Inflammatory macrophage treated with lipopolysaccharide for 4 hours (primary cell): Measurements from ENCODE around the gene NOP9.

Experiments used
- DNase-seq: peaks from one replicate; pipeline ENCODE4 v3.0.0-alpha.2; 2020

The NOP9 gene

GRCh38 chr14:24356208-24356607 is 56.6 kb downstream of the NOP9 start:
- no peak for DNase-seq
